GM19239 (cell line): Measurements from ENCODE around the gene ERN1.

ENCODE experiments used
- DNase-seq: peaks from one replicate; pipeline ENCODE4 v3.0.0; 2011; ENCODE audit warnings: low spot score; ENCODE audit not compliant: insufficient read length
- FAIRE-seq: peaks from 2 replicates; lab custom pipeline; 2011; peaks lifted over from hg19 to GRCh38; lab: Jason Lieb, UNC

ERN1 gene

DNA sequence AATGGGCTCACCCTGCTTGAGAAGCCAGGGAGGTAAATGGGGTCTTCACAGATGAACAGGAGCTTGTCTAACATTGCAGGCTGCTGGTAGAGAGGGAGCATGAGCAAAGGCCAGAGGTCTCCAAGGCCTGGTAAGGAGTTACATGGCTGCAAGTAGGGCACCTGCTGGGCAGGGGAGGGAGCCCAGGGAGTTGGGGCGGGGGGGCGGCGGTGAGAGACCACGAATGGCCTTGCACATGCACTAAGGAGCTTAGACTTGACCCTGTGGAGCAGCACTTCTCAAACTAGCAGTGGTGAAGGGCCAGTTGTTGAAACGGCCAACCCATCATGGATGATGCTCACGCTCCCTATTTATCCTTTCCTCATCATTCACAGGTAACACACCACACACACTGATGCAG, 38.4 kb downstream of the ERN1 start:
- no peak for FAIRE-seq
- no peak for DNase-seq

DNA sequence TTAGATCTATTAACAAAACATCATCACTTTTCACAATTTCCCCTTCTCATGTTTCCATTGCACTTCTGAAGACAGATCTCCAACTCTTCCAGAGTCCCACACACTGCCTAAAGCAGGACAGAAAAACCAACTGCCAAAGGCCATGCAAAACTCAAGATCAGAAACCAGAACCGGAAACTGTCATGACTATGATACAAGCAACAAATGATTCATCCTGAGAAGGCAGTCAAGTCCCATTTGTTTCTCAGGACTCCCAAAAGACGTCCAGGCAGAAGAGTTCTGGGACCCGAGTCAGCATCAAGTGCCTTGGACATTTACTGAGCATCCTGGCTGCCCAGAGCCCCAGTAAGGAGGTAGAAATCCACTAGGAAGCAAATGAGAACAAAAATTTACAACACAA, 38.8 kb downstream of the ERN1 start:
- FAIRE-seq (peak; percentile 93), DNase-seq (peak; percentile 28)

DNA sequence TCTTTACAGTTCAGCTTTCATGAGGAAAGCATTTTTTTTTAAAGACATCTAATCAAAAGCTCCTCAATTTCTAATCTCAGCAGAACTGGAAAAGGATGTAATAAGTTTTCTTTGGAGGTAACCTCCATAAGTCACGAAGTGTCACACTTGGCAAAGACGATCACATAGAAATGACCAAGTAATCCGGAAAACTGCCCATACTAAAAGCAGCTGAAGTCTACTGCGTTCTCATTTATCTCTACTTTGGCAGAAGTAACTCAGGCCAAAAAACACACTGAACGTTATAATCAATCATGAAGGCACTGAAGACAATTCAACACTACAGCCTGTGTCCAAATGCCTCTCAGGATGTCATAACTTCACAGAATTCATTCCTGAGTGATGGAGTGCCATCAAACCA, 39.8 kb downstream of the ERN1 start:
- FAIRE-seq (no peak), DNase-seq (no peak)

DNA sequence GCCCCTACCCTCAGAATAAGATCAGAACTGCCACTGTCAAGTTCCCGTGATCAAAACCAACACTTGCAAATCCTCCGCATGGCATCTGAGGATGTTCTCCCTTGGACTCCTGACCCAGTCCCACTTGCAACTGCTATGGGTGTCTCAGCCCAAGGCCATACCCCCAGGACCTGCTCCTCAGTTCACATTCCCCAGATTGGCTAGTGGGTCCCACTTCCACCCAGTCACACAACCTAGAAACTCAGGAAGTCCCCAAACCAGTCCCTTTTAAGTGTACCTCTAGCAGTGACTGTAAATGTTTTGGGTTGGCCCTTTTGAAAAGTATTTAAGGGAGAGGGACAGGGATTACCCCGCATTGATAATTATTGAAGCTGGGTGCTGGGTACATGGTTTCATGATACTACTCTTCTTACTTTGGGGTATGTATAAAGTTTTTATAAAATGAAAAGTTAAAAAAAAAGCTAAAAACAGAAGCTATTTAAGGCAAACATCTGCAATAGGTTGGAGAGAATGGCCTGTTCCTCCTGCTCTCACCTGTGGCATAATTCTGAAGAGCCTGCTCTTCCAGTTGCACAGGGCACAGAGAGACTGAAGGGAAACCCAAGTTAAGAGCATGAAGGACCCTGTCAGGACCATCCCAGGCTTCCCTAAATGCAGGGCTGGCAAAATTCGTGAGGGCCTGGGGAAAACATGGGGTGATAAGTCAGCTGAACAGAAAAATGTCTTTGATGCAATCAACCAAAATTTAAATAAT, 42.5 kb downstream of the ERN1 start:
- FAIRE-seq (no peak), DNase-seq (no peak)

DNA sequence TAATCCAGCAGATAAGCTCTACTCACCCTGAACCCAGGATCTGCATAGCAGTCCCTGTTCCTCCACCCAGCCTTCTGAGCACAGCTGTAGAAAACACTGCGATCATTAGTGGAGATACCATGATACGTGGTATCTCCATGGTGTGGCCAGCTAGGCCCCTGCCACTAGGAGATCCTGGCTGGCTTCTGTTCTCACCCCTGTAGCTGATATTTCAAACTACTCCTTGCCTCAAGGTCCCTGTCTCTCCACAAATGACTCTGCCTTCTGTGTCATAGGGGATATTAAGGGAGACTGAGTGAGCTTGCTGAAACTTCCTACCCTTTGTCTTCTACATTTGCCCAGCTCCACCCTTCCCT, 44.3 kb downstream of the ERN1 start:
- DNase-seq (no peak), FAIRE-seq (no peak)

DNA sequence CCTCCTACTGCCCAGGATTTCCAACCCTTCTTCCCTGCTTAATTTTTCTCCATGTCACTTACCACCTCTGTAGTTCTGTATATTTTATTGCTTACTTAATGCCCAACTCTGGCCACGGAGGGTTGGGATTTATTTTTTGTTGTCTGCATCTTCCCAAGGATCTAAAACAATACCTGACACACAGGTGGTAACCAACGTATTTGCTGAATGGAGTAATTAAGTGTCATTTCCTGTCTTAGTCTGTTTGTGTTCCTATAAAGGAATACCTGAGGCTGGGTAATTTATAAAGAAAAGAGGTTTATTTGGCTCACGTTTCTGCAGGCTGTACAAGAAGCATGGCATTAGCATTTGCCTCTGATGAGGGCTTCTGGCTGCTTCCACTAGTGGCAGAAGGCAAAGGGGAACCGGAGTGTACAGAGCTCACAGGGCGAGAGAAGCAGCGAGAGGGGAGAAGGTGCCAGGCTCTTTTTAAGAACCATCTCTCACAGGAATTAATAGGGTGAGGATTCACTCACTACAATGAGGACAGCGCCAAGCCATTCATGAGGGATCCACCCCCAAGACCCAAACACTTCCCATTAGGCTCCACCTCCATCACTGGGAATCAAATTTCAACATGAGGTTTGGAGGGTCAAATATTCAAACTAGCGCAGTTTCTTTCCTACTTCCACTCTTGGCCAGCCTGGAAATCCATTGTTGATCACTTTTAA, 44.8 kb downstream of the ERN1 start:
- no peak for FAIRE-seq
- DNase-seq = no peak

DNA sequence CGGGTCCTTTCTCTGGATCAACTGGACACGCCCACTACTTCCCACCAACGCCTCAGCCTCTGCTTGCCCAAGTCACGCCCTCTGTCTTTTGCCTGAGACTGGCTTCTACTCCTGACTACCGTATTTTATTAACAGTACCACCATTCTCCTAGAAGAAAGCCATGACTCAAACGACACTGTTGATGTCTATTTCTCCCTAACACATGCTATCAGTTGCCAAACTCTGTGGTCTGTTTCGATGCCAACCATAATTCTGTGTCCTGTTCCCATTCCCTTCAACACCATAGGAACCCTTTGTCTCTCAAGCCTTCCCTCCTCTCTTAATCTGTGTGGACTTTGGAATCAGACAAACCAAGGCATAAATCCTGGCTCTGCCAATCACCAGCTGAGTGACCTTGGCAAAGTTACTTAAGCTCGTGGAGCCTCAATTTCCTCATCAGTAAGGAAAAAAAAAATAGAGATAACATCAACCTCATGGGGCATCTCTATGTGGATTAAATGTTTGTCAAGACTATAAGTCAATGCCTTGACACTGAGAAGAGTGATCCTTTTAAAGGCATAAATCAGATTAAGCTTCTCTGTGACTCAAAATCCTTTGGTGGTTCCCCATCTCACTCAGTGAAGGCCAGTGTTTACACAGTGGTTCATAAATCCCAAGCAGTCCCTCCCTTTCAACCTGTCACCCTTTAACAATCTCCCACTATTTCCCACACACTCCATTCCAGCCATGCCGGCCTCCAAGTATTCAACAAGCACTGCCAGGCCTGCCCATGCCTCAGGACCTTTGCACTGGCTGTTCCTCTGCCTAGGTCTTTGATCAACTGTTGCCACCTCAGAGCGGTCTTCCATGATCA, 45.6 kb downstream of the ERN1 start:
- DNase-seq (no peak), FAIRE-seq (no peak)

DNA sequence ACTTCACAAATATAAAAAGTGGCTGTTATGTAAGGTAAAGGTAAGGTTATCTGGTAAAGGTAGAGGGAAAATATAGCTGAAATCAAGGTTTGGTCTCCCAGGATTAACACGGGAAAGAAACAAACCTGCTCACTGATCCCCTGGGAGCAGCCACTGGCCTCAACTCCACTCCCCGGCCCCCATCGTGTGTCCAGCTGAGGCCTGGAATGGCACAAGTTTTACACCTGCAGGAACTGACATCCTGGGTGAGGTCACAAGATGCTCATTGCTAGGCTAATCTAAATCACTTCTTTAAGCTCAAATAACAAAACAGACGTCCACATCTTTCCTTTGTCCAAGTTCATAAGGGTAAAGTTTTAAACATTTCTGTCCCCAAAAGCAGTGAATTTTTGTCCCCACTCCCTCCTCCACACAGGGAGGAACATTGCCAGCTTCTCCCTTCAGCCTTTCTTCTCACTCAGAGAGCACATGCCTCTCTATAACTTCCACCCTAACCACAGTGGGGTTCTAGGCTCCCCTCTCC, 46.3 kb downstream of the ERN1 start:
- FAIRE-seq (no peak), DNase-seq (no peak)

DNA sequence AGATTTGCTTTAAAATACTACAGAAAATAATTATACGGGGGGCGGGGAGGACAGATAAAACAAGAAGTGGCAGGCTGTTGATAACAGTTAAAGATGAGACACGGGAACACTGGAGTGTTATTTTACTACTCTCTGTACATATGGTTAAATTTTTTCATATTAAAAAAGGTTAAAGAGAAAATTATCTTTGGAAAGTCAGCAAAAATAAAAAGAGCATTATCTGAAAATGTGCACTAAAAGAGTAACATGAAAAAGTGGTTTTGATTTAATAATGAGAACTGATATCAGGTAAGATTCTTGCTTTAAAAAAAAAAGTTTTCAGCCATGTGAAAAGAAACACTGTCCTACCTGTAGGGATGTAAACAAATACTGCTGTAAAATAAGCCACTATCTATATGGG, 46.9 kb downstream of the ERN1 start:
- no peak for DNase-seq

DNA sequence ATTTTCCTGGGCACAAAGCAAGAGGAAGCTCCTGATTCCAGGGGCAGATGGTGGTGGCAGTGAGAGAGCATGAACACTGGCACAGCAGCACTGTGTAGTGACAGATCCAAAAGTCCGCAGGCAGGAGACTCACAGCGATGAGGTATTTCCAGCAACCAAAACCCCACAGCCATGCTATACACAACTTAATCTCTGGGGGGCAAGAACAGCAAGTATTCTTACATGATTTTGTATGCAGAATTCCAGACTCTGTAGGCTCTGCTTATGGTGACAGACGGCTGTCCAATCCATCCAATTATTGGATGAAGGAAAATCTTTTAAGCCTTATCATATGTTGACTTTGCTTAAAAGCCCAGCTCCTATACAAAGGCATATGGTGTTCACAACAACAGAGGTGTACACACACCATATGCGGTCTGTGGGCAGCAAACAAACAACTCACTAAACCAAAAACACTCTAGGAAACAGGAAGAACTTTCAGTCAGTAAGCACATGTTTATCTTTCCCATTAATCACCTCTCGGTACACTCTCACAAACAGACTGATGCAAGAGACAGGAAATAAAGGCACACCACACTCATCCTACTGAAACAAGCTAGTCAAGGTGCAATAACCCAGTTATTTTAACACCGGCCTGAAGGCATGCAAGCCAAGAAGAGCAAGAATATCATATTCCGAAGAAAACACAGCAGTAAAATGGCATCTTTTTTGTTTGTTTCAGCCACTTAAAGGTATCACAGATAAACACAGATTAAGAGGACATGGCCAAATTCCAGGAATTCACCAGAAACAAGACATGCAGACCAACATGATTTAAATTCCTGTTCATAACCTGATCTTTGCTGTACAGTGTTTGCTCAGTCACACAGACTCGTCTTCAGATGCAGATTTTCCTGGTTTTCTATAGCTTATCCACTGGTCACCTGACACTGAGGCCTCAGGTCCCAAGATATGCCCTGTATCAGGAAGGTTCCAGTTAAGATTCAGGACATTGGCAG, 47.8 kb downstream of the ERN1 start:
- FAIRE-seq (peak; percentile 86), DNase-seq (no peak)

More for the DNA sequence above, 46.9 kb downstream of the ERN1 start:
- no peak for FAIRE-seq

DNA sequence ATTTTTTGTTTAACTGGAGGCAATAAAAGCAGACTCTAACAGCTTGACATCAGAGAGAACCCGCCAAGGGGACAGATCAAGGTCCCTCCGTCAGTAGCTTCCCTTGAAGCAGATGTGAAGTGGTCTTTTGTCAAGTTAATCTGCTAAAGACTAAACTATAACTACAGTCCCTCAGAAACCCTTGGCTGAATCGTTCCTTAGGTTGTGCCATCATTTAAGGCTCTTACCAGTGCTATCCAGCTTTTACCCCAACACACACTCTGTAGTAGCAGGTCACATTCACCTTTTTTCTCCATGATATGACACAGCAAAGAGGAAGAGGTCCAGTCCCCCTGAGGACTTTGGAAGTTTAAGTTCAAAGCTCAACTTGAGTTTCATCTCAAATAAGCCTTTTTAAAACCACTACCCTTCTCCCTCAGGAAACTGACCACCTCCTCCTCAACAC, 49.7 kb downstream of the ERN1 start:
- DNase-seq = no peak
- no peak for FAIRE-seq

DNA sequence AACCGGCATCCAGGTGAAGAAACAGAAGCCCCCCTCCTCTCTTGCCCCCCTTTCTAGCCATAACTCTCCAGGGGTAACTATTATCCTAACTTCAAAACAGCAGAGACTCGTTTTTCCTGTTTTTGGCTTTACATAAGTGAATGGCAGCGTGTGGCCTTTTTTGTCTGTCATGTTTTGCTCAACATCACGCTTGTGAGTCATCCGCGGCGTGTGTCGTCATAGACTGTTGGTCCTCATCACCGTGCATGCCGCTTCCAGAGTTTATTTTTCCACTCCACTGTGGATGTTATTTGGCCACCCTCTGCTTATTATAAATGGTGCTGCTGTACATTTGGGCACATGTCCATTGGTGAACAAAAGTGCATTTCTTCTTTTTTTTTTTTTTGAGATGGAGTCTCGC, 52.6 kb downstream of the ERN1 start:
- FAIRE-seq = no peak
- DNase-seq = no peak

DNA sequence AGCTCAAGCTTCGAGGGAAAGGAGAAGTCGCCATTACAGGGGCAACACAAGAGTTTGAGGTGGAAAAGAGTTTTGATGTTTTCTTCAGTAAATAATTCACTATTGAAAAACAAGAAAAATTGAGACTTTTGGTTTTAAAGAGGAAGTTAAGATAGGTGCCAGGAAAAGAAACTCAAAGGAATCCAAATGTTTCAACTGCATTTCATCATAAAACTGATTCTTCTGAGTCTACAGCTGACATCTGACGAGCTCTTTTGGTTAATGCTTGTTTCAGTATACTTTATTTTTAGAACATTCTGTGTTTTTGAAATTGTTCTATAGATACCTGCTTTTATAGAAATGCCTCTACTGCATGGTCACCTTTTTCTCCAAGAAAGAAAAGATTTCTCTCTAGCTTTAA, 54.0 kb downstream of the ERN1 start:
- DNase-seq (no peak), FAIRE-seq (peak; percentile 54)

DNA sequence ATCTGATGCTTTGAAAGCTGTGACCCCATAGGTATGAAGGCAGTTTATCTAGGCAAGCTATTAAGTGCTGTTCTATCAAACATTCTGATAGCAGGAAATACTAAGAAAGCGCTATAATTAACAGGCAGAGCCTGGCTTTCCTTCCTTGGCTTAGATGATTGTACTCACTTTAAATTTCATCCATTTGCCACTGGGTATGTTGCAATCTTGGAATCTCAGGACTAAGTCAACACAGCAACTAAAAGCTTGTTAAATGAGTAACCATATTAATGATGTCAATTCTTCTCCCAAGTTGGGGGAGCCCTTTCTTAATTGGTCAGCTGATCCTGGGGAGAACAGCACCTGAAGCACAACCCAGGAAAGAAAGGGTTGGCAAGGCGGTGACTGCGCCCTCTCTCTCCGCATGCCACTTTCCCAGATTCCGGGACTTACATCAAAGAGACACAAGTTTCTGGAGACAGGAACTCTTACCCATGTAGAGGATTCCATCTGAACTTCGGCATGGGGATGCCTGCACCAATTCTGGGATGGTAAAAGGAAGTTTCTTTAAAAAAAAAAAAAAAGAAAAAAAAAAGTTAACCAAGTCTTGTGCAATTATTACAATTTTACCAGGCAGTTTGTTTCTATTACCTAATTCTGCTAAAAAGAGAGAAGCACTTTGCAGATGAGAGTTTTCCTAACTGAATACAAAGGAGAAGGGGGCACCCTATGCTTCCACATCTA, 55.1 kb downstream of the ERN1 start:
- DNase-seq = no peak
- FAIRE-seq = peak; percentile 8

DNA sequence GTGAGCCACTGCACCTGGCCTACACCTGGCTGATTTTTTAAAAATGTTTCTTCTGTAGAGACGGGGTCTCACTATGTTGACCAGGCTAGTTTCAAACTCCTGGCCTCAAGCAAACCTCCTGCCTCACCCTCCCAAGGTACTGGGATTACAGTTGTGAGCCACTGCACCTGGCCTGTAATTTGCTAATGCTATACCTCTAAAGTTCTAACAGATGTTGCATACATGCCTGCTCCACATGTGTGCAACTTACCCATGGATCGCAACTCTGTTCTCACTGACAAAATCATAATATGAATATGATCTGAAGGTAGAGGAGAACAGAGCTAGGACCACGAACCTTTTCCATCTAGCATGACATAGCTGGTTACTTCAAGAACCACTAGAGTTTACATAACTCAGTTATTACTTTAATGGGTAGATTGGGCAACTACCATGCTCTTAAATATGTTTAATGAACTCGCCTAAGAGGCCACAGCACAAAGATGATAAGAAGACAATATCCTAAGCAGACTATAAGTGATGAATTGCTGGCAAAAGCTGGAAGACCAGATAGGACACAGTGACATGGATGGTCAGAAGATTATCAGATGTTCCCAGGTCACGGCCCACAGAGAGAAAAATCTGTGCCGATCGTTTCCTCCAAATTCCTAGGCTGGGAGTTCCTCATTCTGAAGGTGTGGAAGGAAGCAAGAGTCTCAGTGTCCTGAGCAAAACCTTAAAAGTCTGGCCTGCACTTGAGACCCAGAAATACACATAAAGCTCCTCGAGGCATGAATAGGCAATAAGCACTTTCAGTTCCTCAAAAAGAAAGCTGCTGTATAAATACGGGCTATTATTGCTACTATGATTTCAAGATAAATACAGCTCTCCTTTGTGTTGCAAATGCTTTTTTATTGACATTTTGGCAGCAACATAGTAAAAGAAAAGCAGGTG, 55.9 kb downstream of the ERN1 start:
- FAIRE-seq (peak; percentile 92), DNase-seq (peak; percentile 54)

DNA sequence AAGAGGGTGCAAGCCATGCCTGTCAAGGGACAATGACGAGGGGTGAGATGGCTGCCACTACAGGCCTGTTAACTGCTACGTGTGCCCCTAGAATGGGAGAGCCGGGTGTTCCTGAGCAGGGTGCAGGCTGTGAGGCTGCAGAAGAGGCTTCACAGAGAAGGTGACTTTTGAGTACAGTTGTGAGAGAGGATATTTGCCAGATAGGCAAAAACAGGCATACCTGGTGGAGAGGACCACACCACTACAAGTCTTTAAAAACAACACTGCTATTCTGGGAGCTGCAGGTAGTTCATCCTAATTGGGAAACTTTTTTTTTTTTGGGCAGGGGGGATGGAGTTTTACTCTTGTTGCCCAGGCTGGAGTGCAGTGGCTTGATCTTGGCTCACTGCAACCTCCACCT, 58.8 kb downstream of the ERN1 start:
- FAIRE-seq (no peak), DNase-seq (no peak)

DNA sequence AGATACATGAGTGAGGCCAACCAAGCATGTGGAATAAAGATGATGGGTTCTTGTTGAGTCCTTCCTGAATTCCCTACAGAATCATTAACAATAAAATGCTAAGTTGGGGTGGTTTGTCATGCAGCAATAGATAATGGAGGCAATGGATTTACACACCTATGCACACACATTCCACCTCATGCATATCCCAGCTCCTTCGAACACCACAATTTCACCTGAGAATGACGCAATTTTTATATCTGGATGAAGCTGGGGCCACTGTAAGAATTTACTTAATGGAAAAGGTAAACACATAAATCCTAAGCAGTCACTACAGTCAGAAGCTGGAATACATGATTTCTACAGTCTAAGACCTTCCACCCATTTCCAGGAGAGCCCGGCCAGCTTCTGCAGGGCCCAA, 59.7 kb downstream of the ERN1 start:
- FAIRE-seq = no peak
- no peak for DNase-seq

DNA sequence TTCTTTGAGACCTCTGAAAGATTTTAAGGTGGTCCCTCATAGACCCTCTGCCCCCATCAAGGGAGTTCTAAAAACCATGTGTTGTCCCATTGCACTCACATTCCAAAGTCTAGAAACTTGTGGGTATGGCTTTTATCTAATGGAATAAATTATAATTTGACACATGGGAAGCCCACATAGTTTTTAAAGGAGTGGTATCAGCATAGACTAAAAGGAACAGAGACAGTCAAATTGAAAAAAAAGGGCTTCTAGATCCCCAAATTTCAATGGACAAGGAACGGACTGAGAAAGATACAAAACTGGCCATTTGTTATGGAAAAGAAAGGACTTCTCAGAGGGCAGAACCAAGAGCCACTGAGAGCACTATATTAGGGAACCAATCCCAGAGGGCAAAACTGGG, 60.8 kb downstream of the ERN1 start:
- DNase-seq (no peak), FAIRE-seq (no peak)
